ENCODE measurements around the gene KCNMB2. TPM values are rescaled to one million over a fixed set of nuclear protein-coding genes. Genes with fewer than 3 reads are reported as not detected.
"Not testable (repeated sequence)": the region's sequence is repeated elsewhere in the genome, so short reads cannot be mapped to it uniquely, and the experiment has no call there.

Gene KCNMB2
- polyA plus RNA-seq, 1 donor (not counting 4 experiments of a cell fraction or from before 2014, with no cell fraction given) = not detected

GRCh38 chr3:178743297-178743696, 207.1 kb downstream of the KCNMB2 start:
- Histone ChIP-seq H3K4me1 (ENCODE audit: control insufficient read depth, extremely low read depth, insufficient read depth, low read length) (no peaks in the 10 kb centered on the region), H3K4me2 (ENCODE audit: control insufficient read depth, extremely low read depth, insufficient read depth, low read depth, low read length) (no peak overlapping the region), H3K36me3 (ENCODE audit: control insufficient read depth in 2 of 2, extremely low read depth in 1 of 2, insufficient read depth in 2 of 2, low read length in 2 of 2) (no peaks in the 10 kb centered on the region), H3K9me3 (ENCODE audit: control insufficient read depth, low read depth, low read length) (no peaks in the 10 kb centered on the region), H3K27ac (ENCODE audit: control insufficient read depth, insufficient read depth, low read length) (no peak overlapping the region), H3K27me3 (ENCODE audit: control insufficient read depth, extremely low read depth, insufficient read depth, low read length) (no peaks in the 10 kb centered on the region), H4K20me1 (ENCODE audit: control insufficient read depth, extremely low read depth, insufficient read depth, low read length) (no peaks in the 10 kb centered on the region), H3K9ac (ENCODE audit: control insufficient read depth, extremely low read depth, insufficient read depth, low read length) (no peak overlapping the region), H2AFZ (ENCODE audit: control insufficient read depth, low read length) (no peak overlapping the region), H3K9me1 (ENCODE audit: control insufficient read depth, extremely low read depth, insufficient read depth, low read length) (no peaks in the 10 kb centered on the region), H3K4me3 (ENCODE audit: control insufficient read depth in 2 of 3, extremely low read depth in 1 of 3, insufficient read depth in 2 of 3, low read depth in 1 of 3, low read length in 3 of 3) (no peak overlapping the region), H3K79me2 (ENCODE audit: control insufficient read depth, insufficient read depth, low read length) (no peaks in the 10 kb centered on the region)
- dilution Hi-C loops (cut with MboI; ENCODE audit: extremely low pct_ligation_motif_present, low sequenced_read_pairs) = no loop called here
- TF ChIP-seq EZH2 (IDR thresholded peaks at IDR 0.05; ENCODE audit: low read length) (no peak), CTCF (optimal IDR thresholded peaks at IDR 0.05 in 1 of 3, IDR thresholded peaks at IDR 0.05 in 1 of 3, conservative IDR thresholded peaks at IDR 0.05 in 1 of 3; ENCODE audit: extremely low read depth in 1 of 3, insufficient read depth in 2 of 3, low read length in 3 of 3) (no peak)
- FAIRE-seq = no peak
- DNase-seq (ENCODE audit: low read depth, low spot score) = no peak

GRCh38 chr3:178745861-178746655, 209.8 kb downstream of the KCNMB2 start:
- H4K20me1 ChIP-seq (ENCODE audit: control insufficient read depth, extremely low read depth, insufficient read depth, low read length); H3K4me3 ChIP-seq (ENCODE audit: control insufficient read depth in 2 of 3, extremely low read depth in 1 of 3, insufficient read depth in 2 of 3, low read depth in 1 of 3, low read length in 3 of 3); H2AFZ ChIP-seq (ENCODE audit: control insufficient read depth, low read length); H3K27ac ChIP-seq (ENCODE audit: control insufficient read depth, insufficient read depth, low read length); H3K9me1 ChIP-seq (ENCODE audit: control insufficient read depth, extremely low read depth, insufficient read depth, low read length); H3K36me3 ChIP-seq (ENCODE audit: control insufficient read depth in 2 of 2, extremely low read depth in 1 of 2, insufficient read depth in 2 of 2, low read length in 2 of 2); H3K9me3 ChIP-seq (ENCODE audit: control insufficient read depth, low read depth, low read length); H3K4me2 ChIP-seq (ENCODE audit: control insufficient read depth, extremely low read depth, insufficient read depth, low read depth, low read length); H3K79me2 ChIP-seq (ENCODE audit: control insufficient read depth, insufficient read depth, low read length); H3K27me3 ChIP-seq (ENCODE audit: control insufficient read depth, extremely low read depth, insufficient read depth, low read length); DNase-seq (ENCODE audit: low read depth, low spot score); H3K4me1 ChIP-seq (ENCODE audit: control insufficient read depth, extremely low read depth, insufficient read depth, low read length); H3K9ac ChIP-seq (ENCODE audit: control insufficient read depth, extremely low read depth, insufficient read depth, low read length); FAIRE-seq; dilution Hi-C loops (cut with MboI; ENCODE audit: extremely low pct_ligation_motif_present, low sequenced_read_pairs): not testable (repeated sequence)

GRCh38 chr3:178748874-178749273, 212.6 kb downstream of the KCNMB2 start:
- FAIRE-seq (no peak), DNase-seq (ENCODE audit: low read depth, low spot score) (no peak)
- Histone ChIP-seq H3K4me1 (ENCODE audit: control insufficient read depth, extremely low read depth, insufficient read depth, low read length) (no peaks in the 10 kb centered on the region), H3K27ac (ENCODE audit: control insufficient read depth, insufficient read depth, low read length) (no peak overlapping the region), H2AFZ (ENCODE audit: control insufficient read depth, low read length) (no peak overlapping the region), H3K36me3 (ENCODE audit: control insufficient read depth in 2 of 2, extremely low read depth in 1 of 2, insufficient read depth in 2 of 2, low read length in 2 of 2) (no peaks in the 10 kb centered on the region), H4K20me1 (ENCODE audit: control insufficient read depth, extremely low read depth, insufficient read depth, low read length) (no peaks in the 10 kb centered on the region), H3K4me3 (ENCODE audit: control insufficient read depth in 2 of 3, extremely low read depth in 1 of 3, insufficient read depth in 2 of 3, low read depth in 1 of 3, low read length in 3 of 3) (no peak overlapping the region), H3K9me1 (ENCODE audit: control insufficient read depth, extremely low read depth, insufficient read depth, low read length) (no peaks in the 10 kb centered on the region), H3K79me2 (ENCODE audit: control insufficient read depth, insufficient read depth, low read length) (no peaks in the 10 kb centered on the region), H3K9ac (ENCODE audit: control insufficient read depth, extremely low read depth, insufficient read depth, low read length) (no peak overlapping the region), H3K4me2 (ENCODE audit: control insufficient read depth, extremely low read depth, insufficient read depth, low read depth, low read length) (no peak overlapping the region), H3K27me3 (ENCODE audit: control insufficient read depth, extremely low read depth, insufficient read depth, low read length) (no peaks in the 10 kb centered on the region), H3K9me3 (ENCODE audit: control insufficient read depth, low read depth, low read length) (no peaks in the 10 kb centered on the region)
- dilution Hi-C loops (cut with MboI; ENCODE audit: extremely low pct_ligation_motif_present, low sequenced_read_pairs) = no loop called here
- TF ChIP-seq EZH2 (IDR thresholded peaks at IDR 0.05; ENCODE audit: low read length) (no peak), CTCF (optimal IDR thresholded peaks at IDR 0.05 in 1 of 3, IDR thresholded peaks at IDR 0.05 in 1 of 3, conservative IDR thresholded peaks at IDR 0.05 in 1 of 3; ENCODE audit: extremely low read depth in 1 of 3, insufficient read depth in 2 of 3, low read length in 3 of 3) (no peak)

Data from keratinocyte (primary cell).